HepG2 (cell line): ENCODE measurements around the gene PIK3C2B. TPM values are rescaled to one million over a fixed set of nuclear protein-coding genes. Genes with fewer than 3 reads are reported as not detected.
"Not testable (repeated sequence)": the region's sequence is repeated elsewhere in the genome, so short reads cannot be mapped to it uniquely, and the experiment has no call there.

Experiments
- ATAC-seq: fragments of 200-7000 bp; cut with Tn5 transposase; 3 replicates; pipeline ENCODE4 v1.9.1; 2020; ENCODE audit warnings: mild to moderate bottlenecking, moderate library complexity
- BruUV-seq: library from RNA; stranded (reverse); fragments of 400-500 nt; replicated peaks from 2 replicates; lab custom pipeline; 2021; lab: Mats Ljungman, UMichigan
- CTCF ChIA-PET: fragments of 300-600 bp; formaldehyde crosslinking; extraction: SDS; loops from one replicate; lab custom pipeline; 2021; ENCODE audit warnings: low total read pairs, inconsistent platforms, low intra/inter-chr PET ratio; lab: Yijun Ruan, JAX
- POLR2A ChIA-PET: fragments of 350-600 bp; sonication (Branson Sonifier 250); formaldehyde crosslinking; loops from one replicate; lab custom pipeline; 2020; ENCODE audit warnings: antibody characterized with exemption, inconsistent platforms; lab: Yijun Ruan, JAX
- DNase-seq: peaks from one replicate; pipeline ENCODE4 v3.0.0-alpha.2; 2015; ENCODE audit warnings: low spot score
- FAIRE-seq: peaks from 3 replicates; lab custom pipeline; 2011; peaks lifted over from hg19 to GRCh38; lab: Jason Lieb, UNC
- H2AFZ ChIP-seq: one replicate; pipeline ENCODE4 v1.6.1; 2011; ENCODE audit warnings: low read length, inconsistent platforms
- H3K27ac ChIP-seq: fragments of 300-600 bp; 3 replicates; pipeline ENCODE4 v1.8.0; 2011; ENCODE audit warnings: mixed run types, mild to moderate bottlenecking, mixed read lengths, low read length, inconsistent platforms; ENCODE audit not compliant: insufficient read depth; ENCODE audit errors: extremely low read length
- H3K27me3 ChIP-seq, 2 experiments: fragments of 200-600 bp in 1 of 2; 2 replicates in 1 of 2; 3 replicates in 1 of 2; pipeline versions ENCODE4 v1.6.0 to v1.8.0; 2011; ENCODE audit warnings: low read length in 2 of 2, mild to moderate bottlenecking in 2 of 2, moderate library complexity in 2 of 2, inconsistent platforms in 1 of 2; ENCODE audit not compliant: insufficient read depth in 2 of 2, control insufficient read depth in 1 of 2
- H3K36me3 ChIP-seq, 2 experiments: fragments of 200-600 bp in 1 of 2; replicated peaks in 1 of 2; 2 replicates in 1 of 2; 3 replicates in 1 of 2; pipeline versions ENCODE4 v1.5.1 to v1.8.0; 2011; ENCODE audit warnings: low read length in 2 of 2, inconsistent platforms in 1 of 2; ENCODE audit not compliant: insufficient read depth in 2 of 2, control insufficient read depth in 1 of 2
- H3K4me1 ChIP-seq: 2 replicates; pipeline ENCODE4 v1.5.1; 2012; ENCODE audit warnings: low read length, inconsistent platforms; ENCODE audit not compliant: insufficient read depth
- H3K4me2 ChIP-seq: 2 replicates; pipeline ENCODE4 v1.6.0; 2011; ENCODE audit warnings: low read depth, low read length, inconsistent platforms
- H3K4me3 ChIP-seq, 3 experiments: fragments of 200-600 bp in 1 of 3; sonication (generic), shearing (Covaris generic) in 1 of 3; replicated peaks in 1 of 3; 2 replicates each; pipeline ENCODE4 v1.5.1; 2011 to 2016; ENCODE audit warnings: low read length in 3 of 3, inconsistent platforms in 2 of 3, low read depth in 2 of 3, mild to moderate bottlenecking in 2 of 3, control low read depth in 1 of 3, mixed read lengths in 1 of 3; ENCODE audit not compliant: insufficient read depth in 1 of 3
- H3K79me2 ChIP-seq: one replicate; pipeline ENCODE4 v1.6.1; 2011; ENCODE audit warnings: low read length, inconsistent platforms; ENCODE audit not compliant: insufficient read depth
- H3K9ac ChIP-seq: 2 replicates; pipeline ENCODE4 v1.6.0; 2011; ENCODE audit warnings: mild to moderate bottlenecking, low read depth, low read length, inconsistent platforms; ENCODE audit not compliant: insufficient read depth
- H3K9me3 ChIP-seq: 2 replicates; pipeline ENCODE4 v1.5.1; 2012; ENCODE audit warnings: mild to moderate bottlenecking, low read length
- H4K20me1 ChIP-seq: 2 replicates; pipeline ENCODE4 v1.6.0; 2011; ENCODE audit warnings: inconsistent platforms, mild to moderate bottlenecking, low read length, moderate library complexity; ENCODE audit not compliant: insufficient read depth
- AHR ChIP-seq: IDR thresholded peaks from 2 replicates; pipeline ENCODE4 v1.6.1; 2018; ENCODE audit warnings: missing genetic modification reagents, missing compliant biosample characterization
- E2F5 ChIP-seq: sonication (generic); formaldehyde crosslinking; conservative IDR thresholded peaks from 2 replicates; pipeline ENCODE4 v1.4.0; 2020; ENCODE audit warnings: missing genetic modification reagents
- NFYB ChIP-seq: sonication (generic); formaldehyde crosslinking; IDR thresholded peaks from 2 replicates; pipeline ENCODE4 v1.4.0; 2020; ENCODE audit warnings: missing genetic modification reagents
- PRDM15 ChIP-seq: sonication (generic); formaldehyde crosslinking; IDR thresholded peaks from 2 replicates; pipeline ENCODE4 v1.4.0; 2020; ENCODE audit warnings: missing genetic modification reagents
- PTBP1 ChIP-seq: fragments of 200-400 bp; formaldehyde crosslinking; IDR thresholded peaks from 2 replicates; pipeline ENCODE4 v1.6.1; 2018; ENCODE audit warnings: low read length, low read depth; ENCODE audit not compliant: poor library complexity, severe bottlenecking
- U2AF2 ChIP-seq: fragments of 200-400 bp; formaldehyde crosslinking; IDR thresholded peaks from 2 replicates; pipeline ENCODE4 v1.6.1; 2017; ENCODE audit warnings: low read depth, mild to moderate bottlenecking, low read length
- ZBTB20 ChIP-seq: sonication (generic); formaldehyde crosslinking; IDR thresholded peaks from 2 replicates; pipeline ENCODE4 v1.8.1; 2023; ENCODE audit warnings: missing genetic modification reagents, low read depth, mild to moderate bottlenecking, borderline replicate concordance
- ZNF460 ChIP-seq: sonication (generic); formaldehyde crosslinking; IDR thresholded peaks from 2 replicates; pipeline ENCODE4 v1.5.1; 2020; ENCODE audit warnings: missing genetic modification reagents, mild to moderate bottlenecking, borderline replicate concordance
- ZNF749 ChIP-seq: sonication (generic); formaldehyde crosslinking; IDR thresholded peaks from 2 replicates; pipeline ENCODE4 v1.8.0; 2022; ENCODE audit warnings: mild to moderate bottlenecking, missing genetic modification reagents, moderate library complexity, borderline replicate concordance
- WGBS: methylation state at CpG from one replicate; pipeline ENCODE4 v1.1.6; 2017; ENCODE audit warnings: low lambda C conversion rate; 5-methylcytosine and 5-hydroxymethylcytosine counted together
- in situ Hi-C: cut with HindIII; loops from 2 replicates; pipeline ENCODE4 v1.10.0; 2017; ENCODE audit warnings: low pct_unique_long_range_greater_than_20kb; ENCODE audit not compliant: extremely low pct_ligation_motif_present
- intact Hi-C: fragments of 100-400 bp; cut with micrococcal nuclease; formaldehyde crosslinking; loops from one replicate; pipeline ENCODE4 v1.10.0; 2022; ENCODE audit not compliant: unreplicated experiment
- polyA plus RNA-seq, 8 experiments: library from polyadenylated mRNA; depleted of rRNA in 3 of 8; stranded (reverse) in 7 of 8; unstranded in 1 of 8; fragments of >200 nt; fragmentation: Illumina TruSeq in 4 of 8; extraction: Trizol in 4 of 8; gene quantifications; 2 replicates each; pipeline versions ENCODE4 v1.2.1 to v1.2.3, GENCODE V29; 2011 to 2016; ENCODE audit warnings: low read depth in 4 of 8, missing spikeins in 1 of 8, mixed read lengths in 1 of 8; ENCODE audit not compliant: insufficient read depth in 1 of 8
- total RNA-seq, 5 experiments: library from RNA; depleted of rRNA; stranded (reverse); fragments of >200 nt; fragmentation: Illumina TruSeq; extraction: Trizol; gene quantifications; 2 replicates each; pipeline ENCODE4 v1.2.3, GENCODE V29; 2016; ENCODE audit warnings: low read depth in 1 of 5

PIK3C2B gene
- total and polyA plus RNA-seq, 2 of the 13 experiments (the other 11 are each of a cell fraction or from before 2014, with no cell fraction given) = 3.4 to 4.5 TPM

DNA sequence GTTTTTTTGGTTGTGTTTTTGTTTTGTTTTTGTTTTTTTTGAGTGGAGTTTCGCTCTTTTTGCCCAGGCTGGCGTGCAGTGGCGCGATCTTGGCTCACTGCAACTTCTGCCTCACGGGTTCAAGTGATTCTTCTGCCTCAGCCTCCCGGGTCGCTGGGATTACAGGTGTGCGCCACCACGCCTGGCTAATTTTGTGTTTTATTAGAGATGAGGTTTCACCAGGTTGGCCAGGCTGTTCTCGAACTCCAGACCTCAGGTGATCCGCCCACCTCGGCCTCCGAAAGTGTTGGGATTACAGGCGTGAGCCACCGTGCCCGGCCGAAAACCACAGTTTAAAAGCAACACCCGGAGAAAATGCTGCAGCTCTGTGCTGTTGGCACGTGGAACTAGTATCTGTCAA is 22.8 kb upstream of the PIK3C2B start:
- H3K9ac ChIP-seq = peak overlapping the region; percentile 97
- H3K27ac ChIP-seq = peak overlapping the region; percentile 95
- H3K27me3 ChIP-seq, intact Hi-C loops, DNase-seq, BruUV-seq, in situ Hi-C loops, CTCF ChIA-PET, H3K9me3 ChIP-seq, H4K20me1 ChIP-seq, FAIRE-seq, H2AFZ ChIP-seq, ATAC-seq: not testable (repeated sequence)
- TF ChIP-seq ZNF460 (CRISPR knock-in tag) = peak; percentile 62; the same call in 1 of the 2 replicates
- peak overlapping the region; percentile 81 to 88 (median 86) for H3K4me3 ChIP-seq
- peak overlapping the region; percentile 79 for H3K4me2 ChIP-seq
- H3K36me3 ChIP-seq = peaks cover 0 to 14% of the 10 kb centered on the region in 2 experiments; a peak in 2 of 5 replicates
- peaks cover 32% of the 10 kb centered on the region for H3K4me1 ChIP-seq
- WGBS = 94% methylated on average over 19 of the region's 19 CpGs
- POLR2A ChIA-PET = interaction anchor here (0.6 to 4.4 kb wide), 3 partner anchors 11 to 659 kb away, joined by 3 to 103 read pairs (median 7); no protein-coding TSS in a partner anchor
- H3K79me2 ChIP-seq = peaks cover 57% of the 10 kb centered on the region

DNA sequence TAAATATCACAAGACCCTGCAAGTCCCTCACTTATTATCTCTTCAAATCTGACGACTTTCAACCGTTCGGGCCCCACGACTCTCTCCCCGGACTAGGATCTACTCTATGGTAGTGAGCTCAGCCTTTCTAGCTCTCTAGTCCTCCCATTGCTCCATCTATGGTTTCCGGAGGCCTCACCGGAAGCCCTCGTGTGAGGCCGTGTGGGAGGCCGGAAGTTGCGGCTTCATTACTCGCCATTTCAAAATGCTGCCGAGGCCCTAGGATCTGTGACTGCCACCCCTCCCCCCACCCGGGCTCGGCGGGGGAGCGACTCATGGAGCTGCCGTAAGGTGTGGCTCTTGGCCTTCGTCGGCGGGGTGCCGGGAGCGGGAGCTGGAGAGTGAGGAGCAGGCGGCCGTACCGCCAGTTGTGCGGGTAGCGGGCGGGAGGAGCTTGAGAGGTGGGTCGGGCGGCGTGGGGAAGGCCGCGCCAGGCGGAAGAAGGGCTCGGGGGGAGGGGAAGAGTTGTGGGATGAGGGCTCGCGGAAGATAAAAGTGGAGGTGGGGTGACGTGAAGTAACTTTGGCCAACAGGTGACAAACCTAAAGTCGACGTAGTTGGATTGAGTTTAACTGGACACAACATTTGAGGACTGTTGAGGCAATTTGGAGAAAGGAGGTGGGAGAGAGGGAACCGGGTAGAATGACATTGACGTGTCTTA is 21.7 kb upstream of the PIK3C2B start, which contains the start of gene MDM4:
MDM4 (plus strand) TSS at position 227 of the 700 bp plus-strand sequence. CDS start 9,113 bp downstream, outside the sequence.
- H3K4me2 ChIP-seq = peak within 1 kb of the TSS; percentile 79
- peaks cover 0 to 12% of the 10 kb centered on the region in 2 experiments; a peak in 2 of 5 replicates for H3K36me3 ChIP-seq
- DNase-seq = peak; percentile 96
- H2AFZ ChIP-seq = peak within 1 kb of the TSS; percentile 78
- FAIRE-seq = peak; percentile 96
- peak within 1 kb of the TSS; percentile 95 for H3K27ac ChIP-seq
- ChIA-PET CTCF (no interaction called here), POLR2A (interaction anchor here (0.7 to 4.4 kb wide), 17 partner anchors 9 to 606 kb away, joined by 3 to 103 read pairs (median 4); partner anchors contain the start of genes PIK3C2B and RBBP5)
- BruUV-seq = TSS peak; percentile 58
- intact Hi-C loops = loop anchor here (1.0 kb wide), 1 partner anchor 9 kb away; no protein-coding TSS in a partner anchor
- peaks cover 31% of the 10 kb centered on the region for H3K4me1 ChIP-seq
- H3K27me3 ChIP-seq = no peaks in the 10 kb centered on the region; a peak in 1 of 5 replicates
- peaks cover 47% of the 10 kb centered on the region for H3K79me2 ChIP-seq
- in situ Hi-C loops = no loop called here
- ATAC-seq = peak; percentile 100
- H3K9ac ChIP-seq = peak within 1 kb of the TSS; percentile 97
- H3K9me3 ChIP-seq = no peaks in the 10 kb centered on the region
- peak within 1 kb of the TSS; percentile 81 to 88 (median 86) for H3K4me3 ChIP-seq
- H4K20me1 ChIP-seq = peaks cover 7% of the 10 kb centered on the region; the same call in 1 of the 2 replicates
- WGBS = under 1% methylated on average over 43 of the region's 43 CpGs
- TF ChIP-seq ZBTB20 (CRISPR knock-in tag) (peak; percentile 70; the same call in 1 of the 2 replicates), E2F5 (CRISPR knock-in tag) (peak; percentile 74; the same call in 1 of the 2 replicates), PRDM15 (CRISPR knock-in tag) (no peak), U2AF2 (no peak), ZNF749 (CRISPR knock-in tag) (no peak), PTBP1 (no peak), NFYB (CRISPR knock-in tag) (0 out of 2 replicates have a peak, but pooled peaks have one; percentile 28), AHR (CRISPR knock-in tag) (peak; percentile 66; the same call in 1 of the 2 replicates)
